GM21717 (cell line): Measurements from ENCODE around the gene LSM3.

ENCODE experiments used
- ATAC-seq: cut with Tn5 transposase; IDR thresholded peaks from one replicate; pipeline ENCODE4 v1.9.1; 2021; ENCODE audit warnings: mild to moderate bottlenecking, moderate library complexity; ENCODE audit not compliant: unreplicated experiment

LSM3 gene

DNA sequence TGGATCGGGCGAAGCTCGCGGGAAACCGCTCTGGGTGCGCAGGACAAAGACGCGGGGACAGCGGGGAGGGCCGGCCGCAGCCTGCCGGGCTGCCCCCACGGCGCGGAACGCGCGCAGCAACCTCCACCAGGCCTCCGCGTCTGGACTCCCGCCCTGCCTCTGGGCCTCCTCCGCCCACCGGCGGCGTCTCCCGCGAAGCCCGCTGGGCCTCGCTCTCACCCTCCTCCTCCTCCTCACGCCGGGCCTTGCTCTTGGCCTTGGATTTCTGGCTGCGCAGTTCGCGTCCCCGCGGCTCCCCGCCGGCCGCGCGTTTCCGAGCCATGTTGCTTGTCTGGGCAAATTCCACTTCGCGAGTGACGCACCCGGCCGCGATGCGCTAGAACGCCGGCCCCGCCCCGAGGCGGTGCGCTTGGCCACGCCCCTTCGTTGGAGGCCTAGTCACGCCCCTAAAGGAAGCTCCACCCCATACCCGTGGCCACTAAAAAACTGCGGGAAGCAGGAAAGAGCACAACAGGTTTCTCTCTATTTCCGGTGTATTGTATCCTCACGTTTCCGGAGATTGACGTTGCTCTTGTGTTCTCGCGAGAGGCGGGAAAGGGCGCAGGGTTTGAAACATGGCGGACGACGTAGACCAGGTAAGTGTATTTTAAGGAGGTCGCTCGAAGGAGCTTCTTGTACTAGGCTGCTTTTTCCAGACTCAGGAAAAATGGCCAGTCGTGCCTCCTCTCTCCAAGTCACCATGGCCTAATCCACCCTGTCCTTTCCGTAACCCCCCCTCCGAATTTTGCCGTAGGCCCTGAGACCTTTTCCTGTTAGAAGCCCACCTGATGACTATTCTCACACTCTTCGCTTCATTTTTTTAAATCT, at the start of gene LSM3, which contains the start of gene XPC:
TSS of gene LSM3 (plus strand) at position 571 of the 867 bp plus-strand sequence. CDS start at position 615, 44 bp downstream.
TSS of gene XPC (minus strand) at position 355 of the 867 bp plus-strand sequence. CDS start at position 322, 33 bp downstream.
- ATAC-seq: peak; percentile 92

DNA sequence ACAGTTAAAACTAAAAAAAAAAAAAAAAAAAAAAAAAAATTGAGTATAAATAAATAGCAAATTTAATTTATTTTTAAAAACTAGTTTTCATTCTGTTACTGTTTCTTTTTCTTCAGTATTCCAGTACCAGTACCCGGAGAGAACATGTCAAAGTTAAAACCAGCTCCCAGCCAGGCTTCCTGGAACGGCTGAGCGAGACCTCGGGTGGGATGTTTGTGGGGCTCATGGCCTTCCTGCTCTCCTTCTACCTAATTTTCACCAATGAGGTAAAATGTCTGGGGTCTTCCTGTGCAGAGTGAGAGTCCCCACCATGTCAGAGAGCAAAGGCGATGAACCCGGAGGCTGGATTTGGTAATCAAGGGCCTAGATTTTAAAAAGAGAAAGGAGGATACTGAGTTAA, 49.3 kb upstream of the LSM3 start:
- ATAC-seq: no peak

DNA sequence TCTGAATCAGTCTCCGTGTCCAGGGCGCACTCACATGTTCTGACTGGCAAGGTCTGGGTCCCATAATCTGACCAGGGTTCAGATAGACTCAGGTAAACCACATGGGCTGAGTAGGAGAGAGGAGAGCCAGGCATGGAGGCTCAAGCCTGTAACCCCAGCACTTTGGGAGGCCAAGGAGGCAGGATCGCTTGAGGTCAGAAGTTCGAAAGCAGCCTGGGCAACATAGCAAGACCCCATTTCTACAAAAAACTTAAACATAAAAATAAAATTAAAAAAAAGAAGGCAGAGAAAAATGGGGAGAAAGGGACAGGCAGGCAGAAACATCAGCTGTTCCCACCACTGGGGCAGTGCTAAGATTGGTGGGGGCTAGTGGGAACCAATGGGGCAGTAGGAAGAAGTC, 48.4 kb upstream of the LSM3 start:
- no peak for ATAC-seq

DNA sequence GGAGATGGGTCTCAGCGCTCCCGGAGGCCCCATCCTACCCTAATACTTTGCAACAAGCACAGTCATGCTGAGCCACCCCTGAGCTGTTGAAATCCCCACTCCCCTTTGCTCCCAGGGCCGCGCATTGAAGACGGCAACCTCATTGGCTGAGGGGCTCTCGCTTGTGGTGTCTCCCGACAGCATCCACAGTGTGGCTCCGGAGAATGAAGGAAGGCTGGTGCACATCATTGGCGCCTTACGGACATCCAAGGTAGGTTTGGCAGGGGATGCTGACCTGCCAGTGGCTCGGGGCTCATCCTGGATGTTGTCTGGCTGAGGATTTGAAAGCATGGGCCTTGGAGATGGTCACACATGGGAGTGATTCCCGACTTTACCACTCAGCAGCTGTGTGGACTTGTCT, 47.9 kb upstream of the LSM3 start:
- no peak for ATAC-seq

DNA sequence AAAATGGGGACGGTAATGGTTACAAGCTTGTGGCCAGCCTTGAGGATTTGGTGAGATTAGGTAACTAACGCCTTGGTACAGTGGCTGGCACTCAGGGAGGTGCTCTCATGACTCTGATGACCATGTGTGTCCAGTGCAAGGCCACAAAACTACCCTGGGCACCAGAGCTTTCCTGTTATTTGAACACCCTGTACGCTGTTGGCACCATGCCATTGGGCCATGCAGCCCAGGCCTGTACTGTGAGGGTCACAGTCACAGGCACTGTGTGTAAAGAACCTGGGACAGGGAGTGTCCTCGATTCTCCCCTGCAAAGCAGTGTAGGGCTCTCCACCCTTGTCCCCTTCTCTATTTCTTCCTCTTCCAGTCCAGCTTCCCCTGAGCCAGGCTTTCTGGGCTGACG, 47.5 kb upstream of the LSM3 start:
- ATAC-seq: no peak

DNA sequence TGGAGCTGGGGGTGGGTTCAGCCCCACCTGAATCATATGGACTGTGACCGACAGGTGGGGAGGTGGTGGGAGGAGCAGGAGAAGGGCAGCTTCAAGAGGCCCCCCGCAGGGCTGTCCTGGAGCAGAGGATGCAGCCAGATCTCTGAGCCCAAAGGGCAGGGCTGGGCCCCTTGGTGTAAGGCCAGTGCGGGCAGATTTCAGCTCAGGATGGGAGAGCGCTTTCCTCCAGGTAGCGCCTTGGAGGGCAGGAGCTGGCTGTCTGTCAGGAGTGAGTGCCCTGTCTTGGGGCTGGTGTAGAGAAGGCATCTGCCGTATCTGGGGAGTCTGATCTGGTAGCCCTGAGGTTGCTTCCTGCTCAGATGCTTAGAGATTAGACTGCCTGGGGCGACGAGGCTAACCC, 46.5 kb upstream of the LSM3 start:
- no peak for ATAC-seq

DNA sequence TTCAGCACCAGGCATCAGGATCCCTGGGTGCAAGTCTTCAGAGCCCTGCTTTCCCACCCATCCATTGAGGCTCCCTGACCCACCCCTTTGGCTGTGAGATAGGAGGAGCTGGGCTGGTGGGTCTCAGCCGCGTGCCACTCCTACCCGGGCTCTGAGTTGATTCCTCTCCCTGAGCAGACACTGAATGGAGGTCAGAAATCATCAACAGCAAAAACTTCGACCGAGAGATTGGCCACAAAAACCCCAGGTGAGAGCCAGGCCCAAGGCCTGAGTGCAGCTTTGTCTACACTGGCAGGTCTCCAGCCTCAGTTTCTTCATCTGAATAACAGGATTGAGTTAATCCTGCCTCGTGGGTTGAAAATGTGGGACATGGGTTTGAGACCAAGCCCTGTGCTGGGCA, 45.9 kb upstream of the LSM3 start:
- no peak for ATAC-seq

DNA sequence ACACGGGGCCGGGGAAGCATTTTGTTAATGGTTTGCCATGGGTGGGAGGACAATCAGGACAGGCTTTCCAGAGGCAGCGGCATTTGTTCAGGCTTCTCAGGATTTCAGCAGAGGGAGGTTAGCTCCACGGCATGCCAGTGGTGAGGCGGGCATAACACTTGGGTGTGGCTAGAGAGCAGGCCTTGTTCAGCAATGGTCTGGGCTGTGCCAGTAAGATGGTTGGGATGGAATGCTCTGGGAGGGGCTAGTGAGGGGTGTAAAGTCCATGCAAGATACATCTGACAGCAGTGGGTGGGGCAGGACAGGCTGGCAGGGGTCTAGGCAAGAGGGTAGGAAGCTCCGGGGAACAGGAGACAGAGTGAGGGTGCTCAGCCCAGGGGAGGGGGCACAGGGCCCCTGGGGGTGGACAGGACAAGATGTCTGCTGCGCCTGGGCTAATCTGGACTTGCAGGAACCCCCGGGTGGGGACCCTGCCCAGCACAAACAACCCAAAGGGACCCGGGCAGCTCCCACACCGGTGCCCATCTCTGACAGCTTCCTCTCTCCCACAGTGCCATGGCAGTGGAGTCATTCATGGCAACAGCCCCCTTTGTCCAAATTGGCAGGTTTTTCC, 45.3 kb upstream of the LSM3 start:
- ATAC-seq: no peak

DNA sequence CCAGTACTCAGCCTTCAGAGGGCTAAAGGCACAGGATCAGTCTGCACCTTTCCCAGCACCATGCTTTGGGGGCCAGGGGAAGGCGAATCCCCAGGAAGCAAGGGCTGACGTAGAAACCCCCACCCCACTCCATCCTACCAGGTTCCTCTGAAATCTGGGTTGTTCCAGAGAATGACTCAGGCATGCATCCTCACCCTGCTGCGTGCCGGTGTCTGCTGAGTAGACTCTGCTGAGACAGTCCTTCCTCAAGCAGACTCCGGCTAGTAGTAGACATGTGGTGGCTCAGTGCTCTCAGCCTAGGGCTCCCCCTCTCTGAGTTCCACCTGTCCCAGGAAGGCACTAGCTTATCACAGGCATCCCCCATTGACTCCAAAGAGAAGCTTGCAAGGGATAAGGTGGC, 44.7 kb upstream of the LSM3 start:
- ATAC-seq: no peak

DNA sequence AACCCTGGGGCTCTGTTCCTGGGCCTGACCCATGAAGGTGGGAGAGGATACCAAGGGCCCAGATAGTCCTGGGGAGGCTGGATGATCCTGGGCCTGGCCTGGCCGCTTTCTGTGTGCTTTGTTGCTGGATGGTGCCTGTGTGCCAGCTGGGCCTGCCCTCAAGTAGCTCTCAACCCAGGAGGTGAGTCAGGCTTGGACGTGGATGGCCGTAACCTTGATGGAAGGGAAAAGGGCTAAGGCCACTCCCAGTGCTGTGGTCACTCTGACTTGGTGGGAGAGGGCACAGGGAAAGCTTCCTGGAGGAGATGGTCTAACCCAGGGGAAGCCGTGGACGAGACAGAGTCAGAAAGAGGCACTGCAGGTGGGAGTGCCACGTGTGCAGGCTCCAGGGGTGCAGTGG, 44.3 kb upstream of the LSM3 start:
- ATAC-seq: no peak

DNA sequence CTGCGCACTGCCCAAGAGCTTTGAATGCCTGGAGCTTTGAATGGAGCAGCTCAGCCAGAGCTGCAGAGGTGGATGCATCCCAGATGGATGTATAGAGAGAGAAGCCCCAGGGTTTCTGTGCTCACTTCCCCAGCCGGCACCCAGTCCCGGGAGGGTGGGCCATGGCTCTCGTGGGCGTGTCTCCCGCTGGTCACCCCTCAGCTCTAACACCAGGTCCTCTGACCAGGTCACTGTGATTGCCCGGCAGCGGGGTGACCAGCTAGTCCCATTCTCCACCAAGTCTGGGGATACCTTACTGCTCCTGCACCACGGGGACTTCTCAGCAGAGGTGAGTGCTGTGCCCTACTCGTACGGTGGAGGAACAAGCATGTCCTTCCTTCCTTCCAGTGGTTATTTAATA, 43.0 kb upstream of the LSM3 start:
- no peak for ATAC-seq

DNA sequence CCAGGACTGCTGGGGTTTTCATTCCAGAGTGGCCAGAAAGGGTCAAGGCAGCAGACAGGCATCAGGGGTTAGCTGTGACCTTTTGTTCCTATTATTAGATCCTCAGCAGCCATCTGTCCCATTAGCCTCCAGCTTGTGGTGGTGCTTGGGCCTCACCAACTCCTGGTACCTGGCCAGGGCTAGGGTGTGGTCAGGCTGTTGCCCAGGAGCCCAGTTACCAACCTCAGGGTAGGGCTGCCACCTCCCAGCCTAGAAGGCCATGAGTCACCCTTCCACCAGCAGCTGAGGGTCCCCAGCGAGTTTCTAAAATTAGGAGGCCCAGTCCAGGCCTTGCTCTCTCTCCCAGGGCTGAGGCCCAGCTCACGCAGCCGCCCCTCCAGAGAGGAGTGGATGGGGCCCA, 41.6 kb upstream of the LSM3 start:
- ATAC-seq: no peak

DNA sequence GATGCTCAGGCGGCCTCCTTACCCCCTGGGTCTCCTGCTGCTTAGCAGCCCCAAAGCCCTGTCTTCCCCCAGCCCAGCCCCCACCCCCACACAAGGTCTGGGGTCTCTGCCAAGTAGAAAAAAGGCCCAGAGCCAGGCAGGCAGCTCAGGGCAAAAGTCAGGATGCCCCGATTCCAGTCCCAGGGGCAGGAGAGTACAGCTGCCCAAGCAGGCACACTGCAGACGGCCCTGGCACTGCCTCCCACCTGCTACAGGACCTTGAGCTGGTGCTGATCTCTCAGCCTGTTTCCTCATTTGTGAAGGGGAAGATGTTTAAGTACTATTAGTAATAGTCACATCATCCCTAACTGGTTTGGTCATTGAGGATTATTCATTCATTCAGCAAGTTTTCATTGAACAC, 41.2 kb upstream of the LSM3 start:
- ATAC-seq: no peak

DNA sequence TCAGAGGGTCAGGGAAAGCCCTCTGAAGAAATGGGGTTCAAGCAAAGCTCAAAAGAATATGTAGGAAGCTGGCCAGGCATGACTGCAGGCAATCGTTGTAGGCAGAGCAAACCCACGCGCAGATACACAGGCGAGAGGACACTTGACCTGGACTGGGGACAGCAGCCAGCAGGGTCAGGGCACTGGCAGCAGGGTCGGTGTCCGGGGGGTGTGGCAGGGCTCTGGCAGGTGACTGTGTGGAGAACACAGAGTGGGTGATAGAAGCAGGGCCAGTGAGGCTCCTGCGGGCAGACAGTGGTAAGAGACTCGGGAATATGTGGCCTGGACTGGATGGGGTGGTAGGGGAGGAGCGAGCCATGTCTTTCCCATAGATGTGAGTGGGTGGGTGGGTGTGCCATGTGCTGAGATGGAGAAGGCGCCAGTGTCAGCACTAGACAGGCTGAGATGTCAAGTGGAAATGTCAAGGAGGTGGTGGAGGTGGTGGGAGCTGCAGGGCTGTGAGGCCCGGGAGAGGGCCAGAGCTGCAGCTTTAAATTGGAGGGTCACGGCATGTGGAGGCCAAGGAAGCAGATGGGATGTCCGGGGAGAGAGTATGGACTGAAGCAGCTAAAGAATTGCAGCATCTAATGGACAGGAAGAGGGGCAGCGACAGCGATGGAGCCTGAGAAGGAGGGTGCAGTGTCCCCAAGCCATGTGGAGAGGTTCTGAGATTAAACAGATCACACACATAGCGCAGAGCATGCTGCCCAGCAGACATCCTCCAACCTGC, 40.3 kb upstream of the LSM3 start:
- no peak for ATAC-seq

DNA sequence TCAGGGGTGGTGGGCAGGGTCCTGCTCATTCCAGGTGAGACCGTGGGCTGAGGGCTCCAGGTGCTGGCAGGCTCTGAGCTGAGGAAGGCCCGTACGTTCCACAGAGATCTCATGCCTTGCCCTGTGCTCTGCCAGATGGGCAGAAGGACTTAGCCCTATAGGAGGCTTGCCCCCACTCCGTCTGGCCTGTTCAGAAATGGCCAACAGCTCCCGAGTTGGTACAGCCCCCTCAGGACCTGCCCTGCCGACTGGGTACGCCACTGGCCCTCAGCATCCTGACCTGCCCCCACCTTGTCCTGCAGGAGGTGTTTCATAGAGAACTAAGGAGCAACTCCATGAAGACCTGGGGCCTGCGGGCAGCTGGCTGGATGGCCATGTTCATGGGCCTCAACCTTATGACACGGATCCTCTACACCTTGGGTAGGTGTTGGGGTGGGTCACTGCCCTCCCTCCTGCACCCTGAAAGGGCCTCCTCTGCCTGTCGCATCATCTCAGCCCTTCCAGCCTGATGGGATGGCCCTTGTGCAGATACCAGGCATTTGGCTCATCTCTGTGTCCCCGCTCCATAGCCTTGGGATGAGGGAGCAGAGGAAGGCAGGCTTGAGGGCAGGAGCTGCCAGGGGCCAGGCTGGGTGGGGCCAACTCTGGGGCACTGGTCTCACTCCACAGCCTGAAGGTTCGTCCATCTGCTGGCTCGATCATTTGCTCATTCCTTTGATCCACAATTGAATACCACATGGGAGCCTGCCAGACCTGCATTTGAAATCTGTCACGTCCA, 39.5 kb upstream of the LSM3 start:
- ATAC-seq: no peak

DNA sequence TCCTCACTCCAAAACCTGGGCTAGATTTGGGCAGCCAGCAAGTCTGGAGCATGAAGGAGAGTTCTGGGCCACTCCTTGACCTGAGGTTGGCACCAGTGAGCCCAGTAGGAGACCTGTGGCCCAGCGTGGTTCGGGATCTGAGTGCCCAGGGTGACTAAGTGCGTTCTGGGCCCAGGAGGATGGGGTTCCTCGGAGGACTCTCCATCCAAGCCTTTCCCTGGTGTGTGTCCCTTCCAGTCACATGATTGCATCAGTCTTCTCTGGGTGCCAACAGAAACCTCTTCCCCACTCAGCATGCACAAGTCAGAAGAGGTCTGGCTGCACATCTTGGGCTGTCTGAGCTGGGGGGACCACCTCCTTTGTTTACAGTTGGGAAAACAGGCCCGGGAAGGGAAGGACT, 38.8 kb upstream of the LSM3 start:
- no peak for ATAC-seq

DNA sequence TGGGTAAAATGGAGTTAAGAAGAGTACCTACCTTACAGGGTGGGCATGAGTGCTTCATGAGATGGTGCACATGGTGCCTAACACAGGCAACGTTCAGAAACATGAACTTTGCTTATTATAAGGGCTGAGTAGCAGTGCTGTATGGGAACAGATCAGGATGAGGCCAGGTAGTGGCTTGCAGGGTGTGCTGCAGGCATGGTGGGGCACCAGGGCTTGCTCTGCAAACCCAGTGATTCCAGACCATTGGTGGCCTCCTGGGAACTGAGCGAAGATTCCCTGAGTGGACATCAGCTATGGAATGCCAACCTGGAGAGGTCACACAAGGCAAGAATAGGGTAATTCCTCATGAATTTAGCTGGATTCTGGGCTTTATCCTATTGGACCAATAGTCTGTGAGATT, 37.9 kb upstream of the LSM3 start:
- ATAC-seq: no peak

DNA sequence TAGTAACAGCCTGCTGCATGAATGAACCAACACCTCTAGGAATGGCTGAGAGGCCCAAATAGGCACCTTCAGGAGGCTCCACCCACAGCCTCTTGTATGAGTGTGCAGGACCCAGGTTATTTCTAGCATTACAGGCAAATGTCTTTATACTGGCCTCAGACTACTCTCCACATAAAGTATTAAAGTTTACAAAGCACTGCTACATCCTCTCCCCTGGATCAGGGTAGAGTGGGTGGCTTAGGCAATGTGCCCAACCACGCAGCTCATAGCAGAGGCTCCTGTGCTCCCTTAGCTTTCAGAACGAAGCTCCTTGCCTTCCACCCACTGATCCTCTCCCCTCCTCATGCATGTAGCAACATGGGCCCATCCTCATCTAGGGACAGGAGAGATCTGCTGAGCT, 37.5 kb upstream of the LSM3 start:
- no peak for ATAC-seq

DNA sequence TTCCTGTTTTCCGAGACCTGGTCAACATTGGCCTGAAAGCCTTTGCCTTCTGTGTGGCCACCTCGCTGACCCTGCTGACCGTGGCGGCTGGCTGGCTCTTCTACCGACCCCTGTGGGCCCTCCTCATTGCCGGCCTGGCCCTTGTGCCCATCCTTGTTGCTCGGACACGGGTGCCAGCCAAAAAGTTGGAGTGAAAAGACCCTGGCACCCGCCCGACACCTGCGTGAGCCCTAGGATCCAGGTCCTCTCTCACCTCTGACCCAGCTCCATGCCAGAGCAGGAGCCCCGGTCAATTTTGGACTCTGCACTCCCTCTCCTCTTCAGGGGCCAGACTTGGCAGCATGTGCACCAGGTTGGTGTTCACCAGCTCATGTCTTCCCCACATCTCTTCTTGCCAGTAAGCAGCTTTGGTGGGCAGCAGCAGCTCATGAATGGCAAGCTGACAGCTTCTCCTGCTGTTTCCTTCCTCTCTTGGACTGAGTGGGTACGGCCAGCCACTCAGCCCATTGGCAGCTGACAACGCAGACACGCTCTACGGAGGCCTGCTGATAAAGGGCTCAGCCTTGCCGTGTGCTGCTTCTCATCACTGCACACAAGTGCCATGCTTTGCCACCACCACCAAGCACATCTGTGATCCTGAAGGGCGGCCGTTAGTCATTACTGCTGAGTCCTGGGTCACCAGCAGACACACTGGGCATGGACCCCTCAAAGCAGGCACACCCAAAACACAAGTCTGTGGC, 36.8 kb upstream of the LSM3 start:
- ATAC-seq: no peak

DNA sequence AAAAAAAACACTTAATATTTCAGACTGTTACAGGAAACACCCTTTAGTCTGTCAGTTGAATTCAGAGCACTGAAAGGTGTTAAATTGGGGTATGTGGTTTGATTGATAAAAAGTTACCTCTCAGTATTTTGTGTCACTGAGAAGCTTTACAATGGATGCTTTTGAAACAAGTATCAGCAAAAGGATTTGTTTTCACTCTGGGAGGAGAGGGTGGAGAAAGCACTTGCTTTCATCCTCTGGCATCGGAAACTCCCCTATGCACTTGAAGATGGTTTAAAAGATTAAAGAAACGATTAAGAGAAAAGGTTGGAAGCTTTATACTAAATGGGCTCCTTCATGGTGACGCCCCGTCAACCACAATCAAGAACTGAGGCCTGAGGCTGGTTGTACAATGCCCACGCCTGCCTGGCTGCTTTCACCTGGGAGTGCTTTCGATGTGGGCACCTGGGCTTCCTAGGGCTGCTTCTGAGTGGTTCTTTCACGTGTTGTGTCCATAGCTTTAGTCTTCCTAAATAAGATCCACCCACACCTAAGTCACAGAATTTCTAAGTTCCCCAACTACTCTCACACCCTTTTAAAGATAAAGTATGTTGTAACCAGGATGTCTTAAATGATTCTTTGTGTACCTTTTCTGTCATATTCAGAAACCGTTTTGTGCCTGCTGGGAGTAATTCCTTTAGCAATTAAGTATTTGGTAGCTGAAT, 35.9 kb upstream of the LSM3 start:
- no peak for ATAC-seq
